NCI-H526 (cell line): ENCODE data around the gene CCDC182.

Source experiments
- DNase-seq, 2 experiments: peaks; one replicate each; lab custom pipeline; 2025; lab: John Stamatoyannopoulos, UW

Gene CCDC182

GRCh38 chr17:57757735-57758134 is 12.6 kb upstream of the CCDC182 start:
- DNase-seq: no peak

- DNase-seq: no peak
These were observed 11.9 kb upstream of the CCDC182 start for GRCh38 chr17:57756951-57757350.

- DNase-seq: peak in 1 of 2 experiments; percentile 11
These were observed 10.5 kb upstream of the CCDC182 start for GRCh38 chr17:57755480-57756070.

DNA sequence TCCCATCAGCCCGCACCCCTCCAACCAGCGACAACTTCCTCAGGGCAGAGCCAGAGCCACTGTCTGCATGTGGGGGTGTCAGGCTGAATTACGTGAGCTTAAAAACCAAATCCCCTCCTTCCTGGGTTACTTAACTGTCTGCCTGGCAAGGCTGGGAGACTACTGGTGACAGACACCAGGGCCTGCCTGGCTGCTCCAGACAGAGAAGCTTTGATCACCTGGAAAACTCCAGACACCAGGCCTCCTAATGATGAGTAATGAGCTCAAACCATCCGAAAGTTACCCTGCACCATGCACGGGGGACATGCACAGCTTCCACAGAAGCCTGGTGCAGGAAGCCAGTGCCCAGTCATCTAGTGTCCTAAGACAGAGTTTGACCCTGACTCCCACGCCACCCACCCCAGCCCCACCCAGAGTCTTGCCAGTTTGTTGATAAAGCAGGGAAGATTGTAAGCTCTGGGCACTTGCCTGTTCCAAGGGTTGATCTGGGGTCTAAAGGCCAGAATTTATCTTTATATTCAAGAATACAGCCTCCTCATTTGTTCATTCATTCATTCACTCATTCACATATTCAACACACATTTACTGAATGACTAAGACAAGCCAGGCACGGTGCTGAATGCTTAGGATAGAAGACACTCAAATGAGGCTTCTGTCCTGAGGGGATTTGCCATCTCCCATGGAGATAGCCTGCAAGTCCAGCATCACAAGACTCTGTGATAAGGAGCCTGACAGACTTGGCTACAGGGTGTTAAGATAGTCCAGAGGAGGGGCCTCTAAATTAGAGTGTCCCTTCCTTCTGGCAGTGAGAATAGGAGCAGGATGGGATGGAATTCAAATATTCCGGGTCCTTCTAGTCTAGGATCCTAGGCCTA is 7.2 kb upstream of the CCDC182 start:
- no peak for DNase-seq

DNA sequence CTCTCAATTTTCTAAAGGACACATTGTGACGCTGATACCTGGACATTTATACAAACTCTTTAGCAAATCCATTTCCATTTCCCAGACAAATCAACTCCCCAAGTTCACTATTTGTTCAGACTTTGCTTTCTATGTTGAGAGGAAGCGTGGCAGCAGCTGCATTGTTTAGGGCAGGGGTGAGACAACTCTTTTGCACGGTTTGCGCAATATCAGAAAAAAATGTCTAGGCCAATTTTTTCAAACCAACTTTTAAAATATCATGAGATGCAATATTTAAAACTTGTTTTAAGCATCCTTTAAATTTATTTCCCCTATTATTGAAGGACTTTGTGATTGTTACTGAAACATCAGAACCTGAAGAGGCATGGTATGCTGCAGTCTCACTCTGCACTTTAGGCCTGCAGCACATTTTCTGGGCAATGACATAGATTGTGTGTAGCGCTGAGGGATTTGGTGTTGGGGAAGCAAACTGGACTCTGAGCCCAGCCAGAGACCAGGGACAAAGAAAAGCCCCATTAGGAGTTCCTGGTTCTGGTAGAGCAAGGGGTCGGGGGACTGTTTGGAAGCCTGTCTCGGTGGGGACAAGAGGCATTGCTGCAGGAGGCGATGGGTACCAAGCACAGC is 6.4 kb upstream of the CCDC182 start:
- DNase-seq: no peak

DNA sequence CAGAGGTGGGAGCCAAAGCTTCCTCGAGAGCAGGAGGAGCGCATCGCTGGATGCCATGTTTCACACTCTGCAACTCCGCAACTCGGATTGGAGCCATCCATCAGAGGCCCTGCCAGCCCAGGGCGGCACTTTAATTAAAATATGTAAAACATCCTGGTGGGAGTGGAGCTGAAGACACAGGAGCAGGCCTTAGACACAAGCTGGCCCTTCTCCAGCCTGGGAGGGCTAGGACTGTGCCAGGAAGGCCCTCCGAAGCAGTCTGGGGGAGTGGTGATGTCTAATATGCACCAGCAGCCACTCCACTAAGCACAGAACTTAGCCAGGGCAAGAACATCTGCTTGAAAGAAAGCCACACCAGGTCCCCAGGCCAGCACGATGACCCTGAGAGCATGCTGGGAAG is 5.8 kb upstream of the CCDC182 start:
- DNase-seq: peak in 1 of 2 experiments; percentile 33

- DNase-seq: no peak
These were observed 5.2 kb upstream of the CCDC182 start for GRCh38 chr17:57750109-57750871.

- DNase-seq: no peak
These were observed 4.6 kb upstream of the CCDC182 start for GRCh38 chr17:57749701-57750100.

DNA sequence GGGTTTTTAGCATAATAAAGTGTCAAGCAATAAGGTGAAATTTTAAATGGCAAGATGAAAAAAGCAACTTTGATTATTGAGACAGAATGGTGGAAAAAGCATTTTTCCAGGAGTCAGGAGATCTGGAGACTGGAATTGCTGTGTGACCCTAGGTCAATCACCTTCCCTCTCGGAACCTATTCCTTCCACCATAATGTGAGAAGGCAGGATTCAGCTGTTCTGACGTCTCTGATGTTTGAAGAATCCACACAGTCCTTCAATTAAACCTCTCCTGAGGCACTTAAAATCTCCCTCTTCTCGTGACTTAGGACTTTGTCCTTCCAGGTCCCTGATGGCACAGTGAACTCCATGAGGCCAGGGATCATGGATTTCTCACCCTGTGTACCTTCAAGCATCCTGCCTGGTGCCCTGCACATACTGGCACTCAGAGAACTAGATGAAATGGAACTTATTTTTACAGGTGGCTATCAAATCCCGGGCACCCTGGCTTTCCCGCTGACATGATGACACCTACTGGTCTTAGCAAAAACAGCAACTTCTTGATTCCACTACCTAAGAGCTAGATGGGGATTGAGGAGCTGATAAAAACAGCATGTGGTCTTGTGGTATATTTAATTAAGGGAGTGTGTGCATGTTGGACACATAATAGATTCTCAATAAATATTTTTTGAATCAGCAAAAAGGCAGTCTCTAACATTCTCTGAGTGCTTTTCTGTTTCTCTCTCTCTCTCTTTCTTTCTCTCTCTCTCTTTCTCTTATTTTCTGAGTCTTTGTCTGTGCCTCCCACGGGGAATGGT is 2.3 kb upstream of the CCDC182 start:
- DNase-seq: peak; percentile 69 to 85

DNA sequence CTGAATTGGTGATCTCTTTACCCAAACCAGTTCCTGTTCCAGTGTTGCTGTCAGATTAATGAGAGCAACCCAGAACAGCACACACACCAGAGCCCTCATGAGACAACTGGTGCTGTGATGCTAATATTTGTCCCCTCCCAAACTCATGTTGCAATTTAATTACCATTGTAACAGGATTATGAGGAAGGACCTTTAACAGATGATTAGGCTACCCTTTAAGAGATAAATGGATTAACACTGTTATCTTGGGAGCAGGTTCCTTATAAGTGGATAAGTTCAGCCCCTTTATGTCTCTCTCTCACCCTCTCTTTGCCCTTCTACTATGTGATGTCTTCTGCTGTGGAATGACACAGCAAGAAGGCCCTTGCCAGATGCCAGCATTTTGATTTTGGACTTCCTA is 1.1 kb upstream of the CCDC182 start:
- no peak for DNase-seq

- no peak for DNase-seq
These were observed 616 bp downstream of the CCDC182 start for GRCh38 chr17:57744195-57745170.

- no peak for DNase-seq
These were observed 4.9 kb downstream of the CCDC182 start for GRCh38 chr17:57740235-57740528.

- DNase-seq: peak; percentile 22 to 63
These were observed 5.5 kb downstream of the CCDC182 start for GRCh38 chr17:57739402-57740234.

DNA sequence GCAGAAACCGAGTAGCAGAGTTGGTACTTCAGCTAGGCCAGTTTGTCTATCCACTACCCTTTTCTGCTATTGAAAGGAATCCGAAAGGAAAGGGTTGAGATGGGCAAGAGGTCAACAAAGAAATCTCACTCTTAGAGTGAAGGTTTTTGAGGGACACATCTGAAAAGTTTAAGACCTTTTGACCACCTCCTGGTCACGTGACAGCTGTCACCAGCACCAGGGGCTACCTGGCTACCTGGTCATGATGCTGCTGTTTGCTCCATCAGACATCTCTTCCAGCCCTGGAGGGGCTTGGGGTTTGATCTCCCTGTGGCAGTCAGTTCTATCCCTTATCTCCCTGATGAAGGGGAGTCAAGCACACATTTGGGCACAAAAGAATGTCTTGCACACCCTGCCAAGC is 7.6 kb downstream of the CCDC182 start:
- no peak for DNase-seq

- peak; percentile 39 to 88 for DNase-seq
These were observed 9.4 kb downstream of the CCDC182 start for GRCh38 chr17:57735707-57736106.

- DNase-seq: peak; percentile 46 to 68
These were observed 9.9 kb downstream of the CCDC182 start for GRCh38 chr17:57735230-57735629.

DNA sequence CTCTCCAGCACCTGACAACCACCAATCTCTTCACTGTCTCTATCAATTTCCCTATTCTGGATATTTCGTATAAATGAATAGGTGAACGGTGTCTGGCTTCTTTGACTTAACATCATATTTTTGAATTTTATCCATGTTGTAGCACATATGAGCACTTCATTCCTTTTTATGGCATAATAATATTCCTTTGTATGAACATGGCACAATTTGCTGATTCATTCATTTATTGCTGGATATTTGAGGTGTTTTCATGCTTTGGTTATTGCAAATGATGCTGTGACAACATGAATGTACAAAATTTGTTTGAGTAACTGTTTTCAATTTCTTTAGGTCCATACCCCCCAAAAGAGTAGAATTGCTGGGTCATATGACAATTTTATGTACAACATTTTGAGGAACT is 12.0 kb downstream of the CCDC182 start:
- no peak for DNase-seq

DNA sequence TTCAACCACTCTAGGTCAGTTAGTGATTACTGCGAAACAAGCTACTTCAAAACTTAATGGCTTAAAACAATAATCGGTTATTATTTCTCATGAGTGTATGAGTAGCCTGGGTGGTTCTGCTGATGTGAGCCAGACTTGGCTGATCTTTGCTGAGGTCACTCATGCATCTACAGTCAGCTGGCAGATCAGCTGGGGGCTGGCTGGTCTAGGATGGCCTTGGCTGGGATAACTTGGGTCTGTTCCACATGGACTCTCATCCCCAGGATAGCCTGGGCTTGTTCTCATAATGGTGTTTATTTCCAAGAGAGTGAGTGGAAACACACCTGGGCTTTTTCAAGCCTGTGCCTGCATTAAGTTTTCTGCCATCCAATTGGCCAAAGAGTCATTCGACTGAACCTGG is 13.0 kb downstream of the CCDC182 start:
- no peak for DNase-seq

DNA sequence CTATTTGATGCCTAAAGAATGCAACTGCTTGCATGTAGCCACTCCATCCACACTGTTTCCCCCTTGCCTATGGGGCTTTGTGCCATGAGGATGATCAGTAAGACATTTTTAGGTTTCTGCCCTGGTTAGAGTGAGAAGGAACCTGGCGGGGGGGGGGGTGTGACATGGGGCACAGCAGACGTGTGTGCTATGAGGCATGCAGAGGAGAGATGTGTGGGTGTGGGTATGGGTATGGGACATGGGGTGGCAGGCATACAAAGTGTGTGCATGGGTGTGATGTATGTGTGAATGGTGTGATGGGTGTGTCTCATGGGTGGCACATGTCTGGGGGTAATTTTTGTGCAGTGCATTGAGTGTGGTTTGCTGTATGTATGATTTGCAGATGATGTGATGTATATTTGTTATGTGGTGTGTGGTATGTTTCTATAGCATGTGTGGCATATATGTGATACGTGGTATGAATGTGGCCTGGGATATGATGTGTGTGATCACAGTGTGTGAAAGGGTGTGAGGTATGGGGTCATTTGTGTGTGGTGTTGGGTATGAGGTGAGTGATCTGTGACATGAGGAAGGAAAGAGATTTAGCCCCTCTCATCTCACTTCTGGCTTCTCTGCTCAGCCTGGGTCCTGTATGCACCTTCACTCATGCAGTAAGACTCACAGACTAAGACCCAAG is 14.9 kb downstream of the CCDC182 start:
- DNase-seq: no peak
